Measurements from ENCODE around the gene DENND4B.

DENND4B gene

DNA sequence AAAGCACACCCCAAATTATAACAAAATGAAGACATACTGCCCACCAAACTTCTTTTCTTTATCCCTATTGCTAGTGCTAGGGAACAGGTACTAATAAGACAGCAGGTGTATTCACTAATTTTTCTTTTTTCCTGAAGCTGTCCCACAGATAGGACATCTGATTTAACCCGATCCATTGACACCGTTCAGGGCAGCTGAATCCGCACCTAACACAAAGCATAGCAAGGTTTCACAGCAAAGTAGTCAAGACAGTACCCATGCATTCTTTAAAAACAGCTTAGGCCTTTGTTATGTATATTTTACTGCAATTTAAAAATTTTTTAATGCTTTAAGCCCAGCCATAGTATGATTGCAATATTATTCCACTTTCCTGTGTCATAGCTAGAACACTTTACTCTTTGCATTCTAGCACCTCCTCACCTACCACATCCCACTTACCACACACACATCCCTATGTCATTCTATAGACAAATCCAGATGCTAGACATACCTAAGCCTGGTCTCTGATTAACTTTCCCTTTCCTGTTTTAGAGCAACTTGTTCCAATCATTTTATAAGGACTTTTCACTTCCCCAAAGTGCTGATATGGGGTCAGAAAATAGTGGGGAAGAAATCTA, 64.1 kb downstream of the DENND4B start:
- DNase-seq: no peak

- no peak for DNase-seq
Measured at GRCh38 chr1:153881751-153882150, 64.8 kb downstream of the DENND4B start.

- peak; percentile 36 to 38 for DNase-seq
Measured at GRCh38 chr1:153880962-153881361, 65.6 kb downstream of the DENND4B start.

- no peak for DNase-seq
Measured at GRCh38 chr1:153880024-153880423, 66.5 kb downstream of the DENND4B start.

Data from activated T-cell treated with anti-CD3 and anti-CD28 coated beads, Interleukin-2, amount 50 U/mL, for 48 hours (primary cell).